Neuron (in vitro differentiated cells): ENCODE measurements around the gene ALDH3A1.

ENCODE experiments used
- H2AFZ ChIP-seq: one replicate; pipeline ENCODE4 v1.6.1; 2013; ENCODE audit warnings: low read depth, mild to moderate bottlenecking, inconsistent platforms, low read length, moderate library complexity
- H3K27me3 ChIP-seq: one replicate; pipeline ENCODE4 v1.6.1; 2013; ENCODE audit warnings: low read length; ENCODE audit not compliant: insufficient read depth
- H3K36me3 ChIP-seq: one replicate; pipeline ENCODE4 v1.6.1; 2013; ENCODE audit warnings: low read length; ENCODE audit not compliant: insufficient read depth
- H3K4me1 ChIP-seq: one replicate; pipeline ENCODE4 v1.6.1; 2013; ENCODE audit warnings: low read length; ENCODE audit not compliant: insufficient read depth
- H3K4me3 ChIP-seq: 2 replicates; pipeline ENCODE4 v1.5.1; 2013; ENCODE audit warnings: mild to moderate bottlenecking, low read length, moderate library complexity
- H3K9me3 ChIP-seq: one replicate; pipeline ENCODE4 v1.6.1; 2013; ENCODE audit warnings: low read length

The ALDH3A1 gene

DNA sequence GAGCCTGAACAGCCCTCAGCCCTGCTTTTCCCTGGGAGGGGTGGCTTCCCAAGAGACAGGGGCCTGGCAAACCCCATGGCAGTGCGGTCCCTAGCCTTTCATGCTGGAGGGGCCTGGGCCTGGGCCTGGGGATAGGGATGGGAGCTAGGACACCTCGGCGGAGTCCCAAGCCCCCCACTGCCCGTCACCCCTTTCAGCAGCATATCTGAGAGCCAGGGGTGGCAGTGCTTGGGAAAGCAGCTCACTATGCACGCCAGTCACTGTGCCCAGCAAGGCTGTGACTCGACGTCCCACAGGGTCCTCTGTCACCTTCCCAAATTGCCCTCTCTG, 31.1 kb downstream of the ALDH3A1 start:
- no peaks in the 10 kb centered on the region for H3K36me3 ChIP-seq
- no peak overlapping the region for H3K4me3 ChIP-seq
- H3K4me1 ChIP-seq = peaks cover 8% of the 10 kb centered on the region
- no peaks in the 10 kb centered on the region for H3K9me3 ChIP-seq
- H3K27me3 ChIP-seq = peaks cover 9% of the 10 kb centered on the region
- no peak overlapping the region for H2AFZ ChIP-seq

DNA sequence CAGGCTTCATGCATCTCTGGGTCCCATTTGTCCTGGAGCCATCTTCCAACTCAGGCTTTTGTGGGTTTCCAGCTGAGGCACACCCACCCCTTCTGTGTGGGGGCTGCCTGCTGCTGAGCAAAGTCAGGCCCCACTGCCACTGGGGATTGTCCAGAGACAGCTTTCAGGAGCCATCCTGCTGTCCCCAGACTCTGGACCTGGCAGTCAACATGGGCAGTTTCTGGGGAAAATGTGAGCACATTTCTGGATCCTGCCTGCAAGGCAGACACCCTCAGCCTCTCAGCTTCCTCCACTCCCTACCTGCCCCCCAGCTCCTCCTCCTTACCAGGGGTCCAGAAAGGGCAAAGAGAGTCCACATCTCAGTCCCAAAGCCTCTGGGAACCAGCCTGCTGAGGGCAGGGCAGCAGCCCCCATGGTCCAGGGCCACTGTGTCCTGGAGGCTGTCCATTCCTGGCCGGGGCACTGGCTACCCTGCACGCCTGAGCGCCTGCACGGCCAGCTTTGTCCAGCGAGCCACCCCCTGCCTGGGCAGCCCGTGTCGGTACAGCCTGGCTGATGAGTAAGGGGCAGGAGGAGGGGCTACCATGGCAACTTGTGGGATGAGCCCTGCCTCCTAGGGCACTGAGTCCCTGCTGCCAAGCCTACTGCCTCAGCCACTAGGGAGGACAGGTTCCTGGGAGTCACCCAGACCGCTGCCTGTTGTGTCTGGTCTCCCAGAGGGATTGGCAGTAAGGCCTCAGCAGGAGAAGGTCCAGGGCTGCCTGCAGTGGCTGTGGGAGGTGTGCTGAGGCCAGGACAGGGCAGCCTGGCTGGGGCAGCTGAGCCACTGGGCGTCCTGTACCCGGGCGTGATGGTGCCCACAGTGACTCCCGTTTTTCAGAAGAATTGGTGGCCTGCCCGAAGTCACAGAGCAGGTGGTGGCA, 31.7 kb downstream of the ALDH3A1 start, which contains the start of gene SLC47A2:
Gene SLC47A2, minus strand, starts transcription at position 477 of the 923 bp plus-strand sequence. Its CDS starts 29 bp downstream, at position 448.
- Histone ChIP-seq H3K27me3 (peaks cover 9% of the 10 kb centered on the region), H3K4me3 (no peak within 1 kb of the TSS), H3K36me3 (no peaks in the 10 kb centered on the region), H3K4me1 (peaks cover 8% of the 10 kb centered on the region), H2AFZ (no peak within 1 kb of the TSS), H3K9me3 (no peaks in the 10 kb centered on the region)

DNA sequence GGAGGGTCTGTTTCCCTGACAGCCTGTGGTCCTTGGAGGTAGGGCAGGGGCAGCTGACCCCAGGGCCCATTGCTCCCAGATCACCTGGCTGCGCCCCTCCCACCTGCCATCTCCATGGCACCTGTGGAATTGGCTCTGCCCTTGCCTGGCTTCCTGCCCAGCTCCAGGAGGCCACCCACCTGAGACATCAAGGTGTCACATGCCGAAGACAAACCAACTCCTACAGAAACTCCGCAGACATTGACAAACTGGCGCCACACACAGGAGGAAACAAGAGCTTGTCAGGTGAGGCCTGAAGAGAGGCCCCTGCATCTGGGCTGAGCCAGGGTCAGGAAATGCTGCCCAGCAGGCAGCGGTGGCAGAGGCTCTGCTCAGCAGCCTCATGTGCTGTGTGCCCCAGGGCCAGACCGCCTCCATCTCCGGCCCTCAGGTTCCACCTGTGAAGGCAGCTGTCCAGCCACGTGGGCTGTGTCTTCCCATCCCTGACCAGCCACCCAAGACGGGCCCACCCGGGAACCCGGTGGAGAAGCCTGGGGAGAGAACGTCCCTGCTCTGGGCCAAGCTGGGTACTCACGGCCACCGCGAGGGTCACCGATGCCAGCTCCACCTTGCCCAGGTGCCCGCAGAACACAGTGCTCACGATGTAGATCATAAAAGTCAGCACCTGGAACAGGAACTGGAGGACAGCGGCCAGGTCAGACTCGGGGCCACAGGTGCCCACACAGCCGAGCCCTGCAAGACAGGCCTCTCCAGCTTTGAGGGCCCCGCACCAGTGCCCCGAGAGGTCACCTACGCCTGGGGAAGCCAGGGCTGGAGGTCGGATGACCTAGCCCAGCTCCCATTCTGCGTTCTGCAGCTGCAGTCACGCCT, 33.3 kb downstream of the ALDH3A1 start:
- peaks cover 8% of the 10 kb centered on the region for H3K4me1 ChIP-seq

DNA sequence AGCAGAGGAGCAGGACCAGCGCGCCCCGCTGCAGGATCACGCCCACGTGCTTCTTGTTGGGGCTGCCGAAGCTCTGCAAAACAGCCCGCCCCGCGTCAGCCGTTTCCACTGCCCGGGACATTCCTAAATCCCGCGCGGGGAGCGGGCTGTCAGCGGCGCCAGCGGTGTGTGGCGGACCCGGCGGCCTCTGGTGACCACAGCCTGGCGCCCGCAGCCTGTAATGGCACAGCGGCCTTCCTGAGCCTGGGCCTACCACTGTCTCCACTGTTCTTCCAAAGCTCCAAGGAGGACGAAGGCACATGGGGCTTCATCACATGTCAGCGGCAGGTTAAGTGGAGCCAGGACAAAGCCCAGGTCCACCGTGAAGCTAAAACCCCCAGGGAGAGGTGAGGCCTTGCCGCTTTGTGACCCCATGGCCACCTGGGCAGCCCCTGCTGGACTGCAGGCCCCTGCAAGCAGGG, 34.2 kb downstream of the ALDH3A1 start:
- Histone ChIP-seq H3K4me3 (no peak overlapping the region), H2AFZ (no peak overlapping the region), H3K27me3 (peaks cover 9% of the 10 kb centered on the region), H3K4me1 (peaks cover 8% of the 10 kb centered on the region), H3K9me3 (no peaks in the 10 kb centered on the region), H3K36me3 (no peaks in the 10 kb centered on the region)

More for the DNA sequence above, 33.3 kb downstream of the ALDH3A1 start:
- Histone ChIP-seq H3K4me3 (no peak overlapping the region), H3K36me3 (no peaks in the 10 kb centered on the region), H2AFZ (no peak overlapping the region), H3K9me3 (no peaks in the 10 kb centered on the region), H3K27me3 (peaks cover 9% of the 10 kb centered on the region)

DNA sequence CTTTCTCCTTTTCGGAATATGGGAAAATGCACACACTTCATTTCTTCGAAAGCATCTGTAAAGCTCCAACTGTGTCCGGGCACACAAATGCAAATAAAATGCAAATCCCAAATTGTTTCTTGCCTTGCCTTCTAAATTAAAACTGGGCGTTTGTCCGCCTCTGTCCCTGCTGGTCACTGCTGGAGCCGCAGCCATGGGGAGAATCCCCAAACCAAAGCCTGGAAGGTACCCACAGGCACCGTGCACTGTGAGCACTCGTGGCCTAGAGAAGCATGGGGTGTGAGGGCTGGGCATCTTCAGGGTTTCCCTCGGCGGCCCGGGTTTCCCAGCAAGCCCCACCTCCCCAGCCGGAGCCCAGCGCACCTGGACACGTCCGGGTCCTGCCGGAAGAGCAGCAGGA, 34.6 kb downstream of the ALDH3A1 start:
- no peak overlapping the region for H2AFZ ChIP-seq
- peaks cover 8% of the 10 kb centered on the region for H3K4me1 ChIP-seq
- no peak overlapping the region for H3K4me3 ChIP-seq
- peaks cover 9% of the 10 kb centered on the region for H3K27me3 ChIP-seq
- no peaks in the 10 kb centered on the region for H3K9me3 ChIP-seq
- no peaks in the 10 kb centered on the region for H3K36me3 ChIP-seq

DNA sequence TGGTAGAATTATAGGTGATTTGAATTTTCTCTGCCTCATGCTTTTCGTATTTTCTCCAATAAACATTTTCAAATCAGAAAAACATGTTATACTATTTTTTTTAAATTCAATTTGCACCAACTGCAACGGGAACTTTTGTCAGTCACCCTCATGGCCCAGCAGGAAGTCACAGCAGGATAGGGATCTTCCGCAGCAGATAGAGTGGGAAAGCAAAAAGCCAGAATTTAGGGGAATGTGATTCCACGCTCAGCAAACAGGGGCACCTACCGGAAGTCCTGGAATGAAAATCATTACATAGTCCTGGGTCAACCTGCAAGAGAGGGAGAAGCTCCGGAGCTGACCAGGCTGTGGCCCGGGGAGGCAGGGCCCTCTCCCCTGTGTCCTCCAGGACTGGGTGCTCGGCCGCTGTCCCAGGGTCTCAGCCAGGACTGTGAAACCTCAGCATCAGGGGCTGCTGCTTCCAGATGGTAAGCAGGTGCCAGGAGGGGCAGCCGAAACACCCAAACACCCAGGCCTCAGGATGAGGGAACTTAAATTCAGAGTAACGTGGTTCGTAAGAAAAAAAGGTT, 35.6 kb downstream of the ALDH3A1 start:
- H3K36me3 ChIP-seq = no peaks in the 10 kb centered on the region
- no peak overlapping the region for H3K4me3 ChIP-seq
- H3K9me3 ChIP-seq = no peaks in the 10 kb centered on the region
- H3K4me1 ChIP-seq = peaks cover 8% of the 10 kb centered on the region
- H3K27me3 ChIP-seq = peaks cover 5% of the 10 kb centered on the region
- no peak overlapping the region for H2AFZ ChIP-seq

DNA sequence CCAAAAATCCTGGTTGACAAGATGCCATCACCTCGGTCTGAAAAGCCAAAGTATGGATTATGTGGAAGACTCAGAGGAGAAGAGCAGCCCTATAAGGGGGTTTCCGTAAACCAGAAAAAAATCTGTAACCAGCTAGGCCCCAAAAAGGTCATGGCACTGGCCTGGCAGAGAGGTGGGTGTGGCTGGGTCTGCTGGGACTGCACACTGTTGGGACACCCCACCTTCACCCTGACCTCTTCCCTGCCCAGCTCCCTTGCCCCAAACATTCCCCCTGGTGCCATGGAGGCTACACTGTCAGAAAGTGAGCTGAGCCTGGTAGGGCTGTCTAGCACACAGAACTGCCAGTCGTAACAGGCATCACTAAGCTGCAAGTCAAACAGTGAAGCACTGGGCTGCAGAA, 38.3 kb downstream of the ALDH3A1 start:
- Histone ChIP-seq H3K4me1 (peaks cover 8% of the 10 kb centered on the region), H3K9me3 (no peaks in the 10 kb centered on the region), H3K27me3 (no peaks in the 10 kb centered on the region), H3K36me3 (no peaks in the 10 kb centered on the region), H3K4me3 (no peak overlapping the region), H2AFZ (no peak overlapping the region)

DNA sequence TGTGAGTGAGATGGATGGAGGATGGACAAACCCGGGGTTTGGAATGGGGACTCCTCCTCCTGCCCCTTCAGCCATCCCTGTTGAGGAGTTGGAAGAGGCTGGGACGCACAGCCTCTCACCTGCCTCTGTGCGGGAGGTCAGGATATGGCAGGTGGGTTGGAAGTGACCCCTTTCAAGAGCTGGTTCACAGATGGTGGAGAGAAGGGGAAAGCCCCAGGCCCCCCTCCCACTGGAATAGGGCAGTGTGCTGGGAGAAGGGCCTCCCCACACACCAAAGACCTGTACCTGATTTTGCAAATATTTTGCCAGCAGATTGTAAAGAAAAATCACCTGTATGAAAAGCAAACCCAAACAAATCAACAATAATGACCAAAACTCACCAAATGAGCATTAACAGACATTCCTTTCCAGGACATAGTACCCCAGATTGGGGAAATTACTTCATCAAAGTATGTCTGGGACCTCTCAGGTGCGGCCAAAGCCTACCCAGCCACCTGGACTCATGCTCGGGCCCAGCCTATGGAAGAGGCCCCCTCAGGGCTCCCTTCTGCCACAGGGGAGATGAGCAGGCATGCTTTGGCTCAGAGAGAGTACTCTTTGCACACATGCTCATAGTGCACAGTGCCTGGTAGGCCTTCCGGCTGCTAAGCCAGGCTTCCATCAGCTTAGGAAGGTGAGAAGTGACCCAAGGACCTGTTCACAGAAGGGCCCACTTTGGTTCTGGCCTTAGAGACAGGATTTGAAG, 39.5 kb downstream of the ALDH3A1 start:
- Histone ChIP-seq H2AFZ (no peak overlapping the region), H3K4me1 (peaks cover 18% of the 10 kb centered on the region), H3K9me3 (no peaks in the 10 kb centered on the region), H3K27me3 (no peaks in the 10 kb centered on the region), H3K36me3 (no peaks in the 10 kb centered on the region), H3K4me3 (no peak overlapping the region)

DNA sequence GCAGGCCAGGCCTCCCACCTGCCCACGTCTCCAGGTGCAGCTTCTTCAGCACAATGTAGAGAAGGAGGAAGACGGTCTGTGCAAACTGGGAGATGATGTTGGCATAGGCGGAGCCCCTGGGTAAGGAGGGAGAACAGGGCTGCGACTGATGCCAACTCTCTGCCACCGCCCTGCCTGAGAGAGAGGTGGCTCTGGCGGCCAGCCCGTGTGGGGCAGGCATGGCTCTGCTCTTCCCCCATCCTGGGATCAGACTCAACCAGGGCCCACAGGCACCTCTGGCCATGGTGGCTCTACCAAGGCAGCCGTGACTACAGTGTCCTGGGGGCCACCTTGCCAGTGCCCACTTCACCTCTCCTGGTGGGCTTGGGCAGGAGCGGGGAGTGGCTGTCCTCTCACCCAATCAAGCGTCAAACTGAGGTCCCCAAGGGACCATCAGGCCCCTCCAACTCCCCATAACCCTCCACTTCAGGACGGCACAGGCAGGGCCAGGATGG, 40.3 kb downstream of the ALDH3A1 start:
- H3K36me3 ChIP-seq = no peaks in the 10 kb centered on the region
- H3K4me1 ChIP-seq = peaks cover 25% of the 10 kb centered on the region
- no peaks in the 10 kb centered on the region for H3K9me3 ChIP-seq
- no peaks in the 10 kb centered on the region for H3K27me3 ChIP-seq
- no peak overlapping the region for H3K4me3 ChIP-seq
- no peak overlapping the region for H2AFZ ChIP-seq

DNA sequence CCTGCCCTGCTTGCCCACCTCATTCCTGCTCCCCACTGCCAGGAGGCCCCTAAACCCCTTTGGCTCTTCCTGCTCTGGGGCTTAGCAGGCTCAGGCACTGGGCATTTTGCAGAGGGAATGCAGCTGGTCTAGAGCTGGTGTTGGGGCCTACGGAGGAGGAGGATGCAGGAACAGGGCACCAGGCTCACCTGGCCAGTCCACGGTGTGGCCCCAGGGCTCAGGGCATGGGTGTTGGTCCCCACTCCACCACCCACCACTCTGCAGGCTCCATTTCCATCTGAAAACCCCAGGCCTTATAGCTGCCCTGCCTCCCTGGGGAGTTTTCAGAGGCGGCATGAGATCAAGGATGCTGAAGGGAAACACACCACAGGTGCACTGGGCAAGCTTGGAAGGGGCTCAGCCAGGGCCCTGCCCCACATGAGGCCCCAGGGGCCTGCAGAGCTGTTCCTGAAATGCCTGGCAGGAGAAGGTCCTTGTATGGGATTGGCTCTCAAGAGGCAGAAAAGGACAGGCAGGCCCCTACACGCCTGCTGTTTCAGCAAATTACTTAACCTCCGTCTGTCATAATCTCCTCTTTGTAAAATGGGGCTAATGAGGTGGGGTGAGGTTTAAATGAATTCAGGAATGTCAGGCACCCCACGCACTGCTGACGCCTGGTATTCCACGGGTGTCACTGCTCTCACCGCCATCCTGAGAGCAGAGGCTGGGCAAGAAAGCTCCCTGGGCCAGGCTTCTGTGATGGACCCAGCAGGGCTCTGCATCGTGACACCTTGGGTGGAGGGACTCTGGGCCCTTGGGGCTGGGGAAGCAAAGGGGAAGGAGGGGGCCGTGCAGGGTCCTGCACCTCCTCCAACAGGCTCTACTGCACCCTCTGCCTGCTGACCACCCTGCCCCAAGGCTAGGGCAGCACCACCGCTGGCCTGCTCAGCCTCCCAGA, 41.0 kb downstream of the ALDH3A1 start:
- Histone ChIP-seq H3K27me3 (no peaks in the 10 kb centered on the region), H3K4me1 (peaks cover 28% of the 10 kb centered on the region), H3K9me3 (no peaks in the 10 kb centered on the region), H3K36me3 (no peaks in the 10 kb centered on the region), H3K4me3 (no peak overlapping the region), H2AFZ (no peak overlapping the region)

DNA sequence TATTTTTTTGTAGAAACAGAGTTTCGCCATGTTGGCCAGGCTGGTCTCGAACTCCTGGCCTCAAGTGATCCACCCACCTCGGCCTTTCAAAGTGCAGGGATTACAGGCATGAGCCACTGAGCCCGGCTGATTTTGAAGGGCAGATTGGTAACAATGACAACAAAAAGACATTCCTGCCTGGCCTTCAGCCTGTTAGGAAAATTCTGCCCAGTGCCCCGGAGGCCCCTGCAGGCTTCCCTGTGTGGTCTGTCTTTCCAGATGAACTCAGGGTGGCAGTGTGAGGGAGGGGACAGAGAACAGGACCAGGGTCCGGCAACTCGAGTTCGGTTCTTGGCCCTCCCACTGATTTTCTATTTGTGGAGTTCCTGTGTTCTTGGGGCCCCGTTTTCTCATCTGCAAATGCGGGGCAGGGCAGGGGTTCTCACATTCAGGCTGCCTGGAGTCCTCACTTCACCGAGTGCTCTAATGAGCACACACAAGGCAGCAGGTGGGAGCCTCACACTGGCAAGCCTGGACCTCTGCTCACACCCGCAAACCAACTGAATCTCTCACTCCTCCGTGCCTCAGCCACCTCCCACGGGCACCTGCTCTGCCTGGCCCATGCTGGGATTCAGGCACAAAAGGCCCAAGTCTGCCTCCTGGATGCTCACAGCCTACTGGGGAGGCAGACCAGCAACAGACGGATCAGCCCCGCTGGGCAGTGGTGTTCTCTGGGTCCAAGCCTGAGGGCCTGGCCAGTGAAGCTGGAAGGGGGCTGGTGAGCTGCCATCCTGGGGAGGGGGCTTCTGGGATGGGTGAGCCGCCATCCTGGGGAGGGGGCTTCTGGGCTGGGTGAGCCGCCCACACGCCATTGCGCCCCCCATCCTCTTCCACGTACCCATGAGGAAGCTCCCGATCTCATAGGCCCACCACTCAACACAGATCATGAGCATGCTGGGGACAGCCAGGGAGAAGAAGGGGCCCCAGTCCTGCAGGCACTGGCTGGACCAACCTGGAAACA, 42.0 kb downstream of the ALDH3A1 start:
- Histone ChIP-seq H3K36me3 (no peaks in the 10 kb centered on the region), H3K4me3 (no peak overlapping the region), H3K27me3 (no peaks in the 10 kb centered on the region), H2AFZ (no peak overlapping the region), H3K4me1 (peaks cover 28% of the 10 kb centered on the region), H3K9me3 (no peaks in the 10 kb centered on the region)
